Measurements from ENCODE around the gene PPP1R7.

PPP1R7 gene

GRCh38 chr2:241125626-241126025 is 24.6 kb upstream of the PPP1R7 start:
- Mint-ChIP-seq H3K4me1 (no peaks in the 10 kb centered on the region), H3K36me3 (ENCODE audit: low read depth) (peaks cover 15% of the 10 kb centered on the region), H3K9me3 (no peaks in the 10 kb centered on the region), H3K27me3 (ENCODE audit: low read depth) (no peaks in the 10 kb centered on the region), H3K4me3 (no peak overlapping the region), H3K27ac (no peak overlapping the region)
- TF ChIP-seq, protein P1, sequence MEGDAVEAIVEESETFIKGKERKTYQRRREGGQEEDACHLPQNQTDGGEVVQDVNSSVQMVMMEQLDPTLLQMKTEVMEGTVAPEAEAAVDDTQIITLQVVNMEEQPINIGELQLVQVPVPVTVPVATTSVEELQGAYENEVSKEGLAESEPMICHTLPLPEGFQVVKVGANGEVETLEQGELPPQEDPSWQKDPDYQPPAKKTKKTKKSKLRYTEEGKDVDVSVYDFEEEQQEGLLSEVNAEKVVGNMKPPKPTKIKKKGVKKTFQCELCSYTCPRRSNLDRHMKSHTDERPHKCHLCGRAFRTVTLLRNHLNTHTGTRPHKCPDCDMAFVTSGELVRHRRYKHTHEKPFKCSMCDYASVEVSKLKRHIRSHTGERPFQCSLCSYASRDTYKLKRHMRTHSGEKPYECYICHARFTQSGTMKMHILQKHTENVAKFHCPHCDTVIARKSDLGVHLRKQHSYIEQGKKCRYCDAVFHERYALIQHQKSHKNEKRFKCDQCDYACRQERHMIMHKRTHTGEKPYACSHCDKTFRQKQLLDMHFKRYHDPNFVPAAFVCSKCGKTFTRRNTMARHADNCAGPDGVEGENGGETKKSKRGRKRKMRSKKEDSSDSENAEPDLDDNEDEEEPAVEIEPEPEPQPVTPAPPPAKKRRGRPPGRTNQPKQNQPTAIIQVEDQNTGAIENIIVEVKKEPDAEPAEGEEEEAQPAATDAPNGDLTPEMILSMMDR (IDR thresholded peaks at IDR 0.05; ENCODE audit: unreplicated experiment in 3 of 3), result no peak

- H3K4me1 Mint-ChIP-seq, result no peaks in the 10 kb centered on the region
- no peak overlapping the region for H3K27ac Mint-ChIP-seq
- H3K9me3 Mint-ChIP-seq, result no peaks in the 10 kb centered on the region
- no peak overlapping the region for H3K4me3 Mint-ChIP-seq
- TF ChIP-seq, protein P1 (IDR thresholded peaks at IDR 0.05; ENCODE audit: unreplicated experiment in 3 of 3), result no peak
- H3K27me3 Mint-ChIP-seq (ENCODE audit: low read depth), result no peaks in the 10 kb centered on the region
- peaks cover 11% of the 10 kb centered on the region for H3K36me3 Mint-ChIP-seq (ENCODE audit: low read depth)
Measured at GRCh38 chr2:241126201-241126611, 24.1 kb upstream of the PPP1R7 start.

DNA sequence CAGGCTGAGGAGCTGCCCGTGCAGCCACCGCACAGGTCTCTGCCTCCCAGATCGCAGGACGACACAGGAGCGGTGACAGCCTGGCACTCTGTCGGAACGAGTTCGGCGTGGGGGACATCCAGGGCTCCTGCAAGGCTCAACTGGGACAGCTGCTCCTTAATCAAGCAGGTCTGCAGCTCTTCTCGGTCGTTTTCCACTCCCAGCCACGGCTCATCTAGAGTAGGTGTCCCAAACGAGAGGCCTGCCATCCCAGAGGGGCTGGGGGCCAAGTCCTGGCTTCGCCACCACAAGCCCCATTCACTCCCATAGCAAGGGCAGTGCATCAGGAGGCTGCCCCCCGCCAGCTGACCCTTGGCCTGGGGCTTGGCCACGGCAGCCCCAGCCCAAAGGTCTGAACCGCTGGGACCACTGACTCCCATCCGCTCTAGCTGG is 23.5 kb upstream of the PPP1R7 start:
- no peaks in the 10 kb centered on the region for H3K27me3 Mint-ChIP-seq (ENCODE audit: low read depth)
- no peak overlapping the region for H3K4me3 Mint-ChIP-seq
- H3K27ac Mint-ChIP-seq, result no peak overlapping the region
- H3K4me1 Mint-ChIP-seq, result no peaks in the 10 kb centered on the region
- peaks cover 7% of the 10 kb centered on the region for H3K36me3 Mint-ChIP-seq (ENCODE audit: low read depth)
- TF ChIP-seq, protein P1 (IDR thresholded peaks at IDR 0.05; ENCODE audit: unreplicated experiment in 3 of 3), result no peak
- no peaks in the 10 kb centered on the region for H3K9me3 Mint-ChIP-seq

- peaks cover 14% of the 10 kb centered on the region for H3K36me3 Mint-ChIP-seq (ENCODE audit: low read depth)
- H3K27me3 Mint-ChIP-seq (ENCODE audit: low read depth), result peaks cover 3% of the 10 kb centered on the region
Measured at GRCh38 chr2:241128266-241128665, 22.0 kb upstream of the PPP1R7 start.

GRCh38 chr2:241129086-241129871 is 21.0 kb upstream of the PPP1R7 start:
- H3K4me3 Mint-ChIP-seq, result no peak overlapping the region
- TF ChIP-seq, protein P1 (IDR thresholded peaks at IDR 0.05; ENCODE audit: unreplicated experiment in 3 of 3), result no peak
- no peaks in the 10 kb centered on the region for H3K4me1 Mint-ChIP-seq
- H3K9me3 Mint-ChIP-seq, result no peaks in the 10 kb centered on the region
- H3K27me3 Mint-ChIP-seq (ENCODE audit: low read depth), result peaks cover 6% of the 10 kb centered on the region
- H3K27ac Mint-ChIP-seq, result no peak overlapping the region
- H3K36me3 Mint-ChIP-seq (ENCODE audit: low read depth), result peaks cover 19% of the 10 kb centered on the region

More at GRCh38 chr2:241128266-241128665, 22.0 kb upstream of the PPP1R7 start:
- Mint-ChIP-seq H3K4me1 (no peaks in the 10 kb centered on the region), H3K4me3 (no peak overlapping the region), H3K9me3 (no peaks in the 10 kb centered on the region), H3K27ac (no peak overlapping the region)
- TF ChIP-seq, protein P1 (IDR thresholded peaks at IDR 0.05; ENCODE audit: unreplicated experiment in 3 of 3), result no peak

GRCh38 chr2:241130316-241130715 is 20.0 kb upstream of the PPP1R7 start:
- peaks cover 19% of the 10 kb centered on the region for H3K36me3 Mint-ChIP-seq (ENCODE audit: low read depth)
- TF ChIP-seq, protein P1 (IDR thresholded peaks at IDR 0.05; ENCODE audit: unreplicated experiment in 3 of 3), result no peak
- no peaks in the 10 kb centered on the region for H3K4me1 Mint-ChIP-seq
- peaks cover 10% of the 10 kb centered on the region for H3K27me3 Mint-ChIP-seq (ENCODE audit: low read depth)
- no peaks in the 10 kb centered on the region for H3K9me3 Mint-ChIP-seq
- no peak overlapping the region for H3K4me3 Mint-ChIP-seq
- peak overlapping the region in 1 of 3 experiments; percentile 19 for H3K27ac Mint-ChIP-seq

Data from nephron (organoid).